ENCODE data around the gene DIO2. TPM values are rescaled to one million over a fixed set of nuclear protein-coding genes. Genes with fewer than 3 reads are reported as not detected.

Gene DIO2
- total and polyA plus RNA-seq, 2 of the 4 experiments (the other 2 are of a cell fraction) = 12.8 to 24.2 TPM

- intact Hi-C loops (cut with micrococcal nuclease) = no loop called here
- Histone ChIP-seq H3K9me1 (ENCODE audit: insufficient read depth, low read length) (no peaks in the 10 kb centered on the region), H3K14ac (replicated peaks; ENCODE audit: low read depth, low read length) (no peak overlapping the region), H4K91ac (ENCODE audit: insufficient read depth, low read depth, low read length) (no peak overlapping the region), H2AK5ac (ENCODE audit: low read depth, low read length) (no peak overlapping the region), H3K36me3 (ENCODE audit: control insufficient read depth, insufficient read depth, low read length) (no peaks in the 10 kb centered on the region), H3K23ac (ENCODE audit: low read depth, low read length) (no peak overlapping the region), H3K4ac (ENCODE audit: low read depth, low read length) (no peak overlapping the region), H3K4me1 (ENCODE audit: control insufficient read depth, insufficient read depth, low read length) (peaks cover 1% of the 10 kb centered on the region; the same call in 1 of the 2 replicates), H3K9me3 (ENCODE audit: control insufficient read depth, insufficient read depth, low read length) (no peaks in the 10 kb centered on the region), H3K56ac (ENCODE audit: extremely low read depth, insufficient read depth, low read length) (no peak overlapping the region), H2BK20ac (ENCODE audit: low read depth, low read length) (no peak overlapping the region), H3K27me3 (ENCODE audit: control insufficient read depth, insufficient read depth, low read length) (no peaks in the 10 kb centered on the region), H3K4me2 (ENCODE audit: low read depth, low read length) (no peak overlapping the region), H2BK120ac (ENCODE audit: low read depth, low read length) (no peak overlapping the region), H4K20me1 (ENCODE audit: insufficient read depth, low read length) (no peaks in the 10 kb centered on the region), H3K18ac (ENCODE audit: low read depth, low read length) (no peak overlapping the region), H2AK9ac (replicated peaks; ENCODE audit: low read depth, low read length, poor library complexity) (no peak overlapping the region), H2BK15ac (ENCODE audit: low read depth, low read length) (no peak overlapping the region), H2AFZ (replicated peaks; ENCODE audit: low read length, poor library complexity) (no peak overlapping the region), H3K27ac (ENCODE audit: insufficient read depth, low read length) (no peak overlapping the region), H4K8ac (ENCODE audit: low read depth in 2 of 2, low read length in 2 of 2) (no peak overlapping the region), H2BK5ac (ENCODE audit: low read depth, low read length, poor library complexity, severe bottlenecking) (no peak overlapping the region), H3K9ac (ENCODE audit: low read depth, low read length) (no peak overlapping the region), H3K79me1 (ENCODE audit: low read depth in 1 of 2, low read length in 2 of 2) (no peaks in the 10 kb centered on the region), H3K4me3 (ENCODE audit: insufficient read depth, low read depth, low read length) (no peak overlapping the region), H4K5ac (ENCODE audit: low read depth, low read length) (no peak overlapping the region)
- ATAC-seq (ENCODE audit: low read depth) (no peak), DNase-seq (no peak)
- dilution Hi-C loops (cut with HindIII; ENCODE audit: low sequenced_read_pairs, unreplicated experiment) = no loop called here
- in situ Hi-C loops (cut with MboI; ENCODE audit: low sequenced_read_pairs) = no loop called here
- POLR2A ChIA-PET (ENCODE audit: unreplicated experiment) = no interaction called here
- TF ChIP-seq BHLHE40 (IDR thresholded peaks at IDR 0.05; ENCODE audit: low read depth, low read length) (no peak), NFE2L2 (IDR thresholded peaks at IDR 0.05; ENCODE audit: low read depth, low read length) (peak; percentile 12; the same call in 1 of the 2 replicates)
- BruUV-seq (replicated peaks) = no TSS peak
- CTCF ChIA-PET = interaction anchor here (0.7 kb wide), 1 partner anchor 1261 kb away, joined by 4 read pairs; no protein-coding TSS in a partner anchor
- WGBS, 2 experiments (ENCODE audit: extremely low coverage in 2 of 2, insufficient read length in 1 of 2) = no CpG with 5 or more reads among the region's 1 CpG
These were observed 2.8 kb downstream of the DIO2 start for GRCh38 chr14:80208461-80208860.
